ENCODE measurements around the gene PEX16.

- TF ChIP-seq CTCF (conservative IDR thresholded peaks at IDR 0.05; ENCODE audit: low read length): no peak
- no peak for TF ChIP-seq EZH2phosphoT487 (IDR thresholded peaks at IDR 0.05; ENCODE audit: borderline replicate concordance, low read depth, low read length)
Observed at GRCh38 chr11:45881708-45882368, 35.8 kb downstream of the PEX16 start.

Data from OCI-LY7 (cell line).